Neural cell (in vitro differentiated cells): ENCODE results near the gene ELP5. TPM values are rescaled to one million over a fixed set of nuclear protein-coding genes. Genes with fewer than 3 reads are reported as not detected.

Experiments
- H2AFZ ChIP-seq: fragments of 200-600, 300-800 bp; sonication (generic), shearing (Covaris generic); 2 replicates; pipeline ENCODE4 v1.6.0; 2014; ENCODE audit warnings: low read depth, mild to moderate bottlenecking, antibody characterized with exemption, low read length, moderate library complexity
- H3F3A ChIP-seq: fragments of 200-600 bp; shearing (Covaris generic); 2 replicates; pipeline ENCODE4 v1.6.1; 2016; ENCODE audit warnings: mild to moderate bottlenecking, moderate library complexity, mixed read lengths, antibody characterized with exemption, low read length; ENCODE audit not compliant: insufficient read depth, poor library complexity, severe bottlenecking
- H3K27ac ChIP-seq: fragments of 200-600, 300-800 bp; sonication (generic), shearing (Covaris generic); 2 replicates; pipeline ENCODE4 v1.5.1; 2014; ENCODE audit warnings: mild to moderate bottlenecking, low read length, moderate library complexity
- H3K27me3 ChIP-seq: fragments of 300-800, 200-600 bp; sonication (generic), shearing (Covaris generic); 2 replicates; pipeline ENCODE4 v1.6.0; 2014; ENCODE audit warnings: mild to moderate bottlenecking, low read depth, low read length, moderate library complexity; ENCODE audit not compliant: insufficient read depth
- H3K36me3 ChIP-seq: fragments of 300-800, 200-600 bp; sonication (generic), shearing (Covaris generic); 2 replicates; pipeline ENCODE4 v1.5.1; 2014; ENCODE audit warnings: mild to moderate bottlenecking, antibody characterized with exemption, low read length, moderate library complexity; ENCODE audit not compliant: insufficient read depth
- H3K4me2 ChIP-seq: fragments of 300-800, 200-600 bp; sonication (generic), shearing (Covaris generic); 2 replicates; pipeline ENCODE4 v1.6.0; 2014; ENCODE audit warnings: mild to moderate bottlenecking, low read length
- H3K4me3 ChIP-seq: fragments of 300-800, 200-600 bp; sonication (generic), shearing (Covaris generic); 2 replicates; pipeline ENCODE4 v1.5.1; 2014; ENCODE audit warnings: mild to moderate bottlenecking, low read length, moderate library complexity
- H3K79me2 ChIP-seq: fragments of 200-600 bp; shearing (Covaris generic); replicated peaks from 2 replicates; pipeline ENCODE4 v1.6.0; 2014; ENCODE audit warnings: mild to moderate bottlenecking, low read length, moderate library complexity; ENCODE audit not compliant: insufficient read depth
- H3K9ac ChIP-seq: fragments of 300-800, 200-600 bp; sonication (generic), shearing (Covaris generic); 2 replicates; pipeline ENCODE4 v1.6.1; 2016; ENCODE audit warnings: mild to moderate bottlenecking, low read length, mixed read lengths
- H3K9me2 ChIP-seq: fragments of 200-600 bp; shearing (Covaris generic); 2 replicates; pipeline ENCODE4 v1.6.1; 2016; ENCODE audit warnings: mild to moderate bottlenecking, low read length, mixed read lengths; ENCODE audit not compliant: insufficient read depth
- H3K9me3 ChIP-seq: fragments of 200-600, 300-800 bp; sonication (generic), shearing (Covaris generic); 2 replicates; pipeline ENCODE4 v1.6.1; 2016; ENCODE audit warnings: mild to moderate bottlenecking, mixed run types, low read length, moderate library complexity, mixed read lengths
- H4K20me1 ChIP-seq: fragments of 200-600 bp; shearing (Covaris generic); 2 replicates; pipeline ENCODE4 v1.6.1; 2016; ENCODE audit warnings: mild to moderate bottlenecking, mixed run types; ENCODE audit not compliant: insufficient read depth
- CTCF ChIP-seq: fragments of 450-650 bp; IDR thresholded peaks from 2 replicates; pipeline ENCODE4 v1.5.1; 2014; ENCODE audit warnings: antibody characterized with exemption, mild to moderate bottlenecking, moderate library complexity; ENCODE audit not compliant: poor library complexity, severe bottlenecking
- EP300 ChIP-seq: fragments of 450-650 bp; conservative IDR thresholded peaks from 2 replicates; pipeline ENCODE4 v1.6.1; 2014; ENCODE audit warnings: antibody characterized with exemption, mild to moderate bottlenecking, moderate library complexity; ENCODE audit not compliant: poor library complexity, severe bottlenecking
- EZH2 ChIP-seq: fragments of 200-600, 300-800 bp; shearing (Covaris generic), sonication (generic); IDR thresholded peaks from 2 replicates; pipeline ENCODE4 v1.6.1; 2014; ENCODE audit warnings: antibody characterized with exemption, low read length, borderline replicate concordance, mild to moderate bottlenecking; ENCODE audit not compliant: insufficient read depth, poor library complexity, severe bottlenecking
- MXI1 ChIP-seq: fragments of 450-650 bp; conservative IDR thresholded peaks from 2 replicates; pipeline ENCODE4 v1.6.1; 2014; ENCODE audit warnings: antibody characterized with exemption, mild to moderate bottlenecking; ENCODE audit not compliant: poor library complexity, severe bottlenecking
- POLR2AphosphoS5 ChIP-seq: IDR thresholded peaks from 2 replicates; pipeline ENCODE4 v1.6.1; 2012
- RAD21 ChIP-seq: fragments of 450-650 bp; conservative IDR thresholded peaks from 2 replicates; pipeline ENCODE4 v1.6.1; 2014; ENCODE audit warnings: antibody characterized with exemption, mild to moderate bottlenecking, moderate library complexity
- REST ChIP-seq: IDR thresholded peaks from 2 replicates; pipeline ENCODE4 v1.6.1; 2012; ENCODE audit warnings: borderline replicate concordance
- SMC3 ChIP-seq: fragments of 450-650 bp; conservative IDR thresholded peaks from 2 replicates; pipeline ENCODE4 v1.6.1; 2014; ENCODE audit warnings: antibody characterized with exemption, mild to moderate bottlenecking, moderate library complexity; ENCODE audit not compliant: poor library complexity
- TAF1 ChIP-seq: IDR thresholded peaks from 2 replicates; pipeline ENCODE4 v1.6.1; 2012; ENCODE audit warnings: low read depth
- polyA plus RNA-seq: library from polyadenylated mRNA; depleted of rRNA; stranded (reverse); fragments of >200 nt; gene quantifications from 2 replicates; pipeline ENCODE4 v1.2.3, GENCODE V29; 2014

The ELP5 gene
- polyA plus RNA-seq, 1 donor from 2014 or later: 82.7 TPM

GRCh38 chr17:7224661-7225111 lies 27.3 kb upstream of the ELP5 start:
- H3K36me3 ChIP-seq: no peaks in the 10 kb centered on the region
- H3K27ac ChIP-seq: no peak overlapping the region
- no peak overlapping the region for H3K9ac ChIP-seq
- TF ChIP-seq REST: no peak
- no peak for TF ChIP-seq RAD21
- TF ChIP-seq CTCF: no peak
- no peak for TF ChIP-seq EP300
- TF ChIP-seq TAF1: no peak
- no peak for TF ChIP-seq EZH2
- TF ChIP-seq POLR2AphosphoS5: no peak
- no peak for TF ChIP-seq MXI1
- TF ChIP-seq SMC3: no peak
- H3K4me2 ChIP-seq: no peak overlapping the region
- no peaks in the 10 kb centered on the region for H3K9me2 ChIP-seq
- H3K79me2 ChIP-seq: no peaks in the 10 kb centered on the region
- H4K20me1 ChIP-seq: no peaks in the 10 kb centered on the region
- H3K4me3 ChIP-seq: no peak overlapping the region
- H3K9me3 ChIP-seq: no peaks in the 10 kb centered on the region
- H3K27me3 ChIP-seq: no peaks in the 10 kb centered on the region
- H3F3A ChIP-seq: no peaks in the 10 kb centered on the region
- no peak overlapping the region for H2AFZ ChIP-seq

- no peaks in the 10 kb centered on the region for H3K27me3 ChIP-seq
- H3K79me2 ChIP-seq: peaks cover 11% of the 10 kb centered on the region
- H3K9ac ChIP-seq: no peak overlapping the region
- no peaks in the 10 kb centered on the region for H3F3A ChIP-seq
- H3K9me2 ChIP-seq: no peaks in the 10 kb centered on the region
- no peaks in the 10 kb centered on the region for H3K36me3 ChIP-seq
- no peak overlapping the region for H2AFZ ChIP-seq
- no peaks in the 10 kb centered on the region for H3K9me3 ChIP-seq
- no peak for TF ChIP-seq SMC3
- no peak for TF ChIP-seq REST
- no peak for TF ChIP-seq TAF1
- no peak for TF ChIP-seq EP300
- no peak for TF ChIP-seq EZH2
- no peak for TF ChIP-seq CTCF
- TF ChIP-seq POLR2AphosphoS5: no peak
- no peak for TF ChIP-seq RAD21
- TF ChIP-seq MXI1: no peak
- no peak overlapping the region for H3K4me2 ChIP-seq
- no peak overlapping the region for H3K27ac ChIP-seq
- peaks cover 5% of the 10 kb centered on the region for H4K20me1 ChIP-seq
- H3K4me3 ChIP-seq: no peak overlapping the region
Observed at GRCh38 chr17:7225711-7226331, 26.2 kb upstream of the ELP5 start.
